ENCODE data around the gene MSH5.

Gene MSH5

DNA sequence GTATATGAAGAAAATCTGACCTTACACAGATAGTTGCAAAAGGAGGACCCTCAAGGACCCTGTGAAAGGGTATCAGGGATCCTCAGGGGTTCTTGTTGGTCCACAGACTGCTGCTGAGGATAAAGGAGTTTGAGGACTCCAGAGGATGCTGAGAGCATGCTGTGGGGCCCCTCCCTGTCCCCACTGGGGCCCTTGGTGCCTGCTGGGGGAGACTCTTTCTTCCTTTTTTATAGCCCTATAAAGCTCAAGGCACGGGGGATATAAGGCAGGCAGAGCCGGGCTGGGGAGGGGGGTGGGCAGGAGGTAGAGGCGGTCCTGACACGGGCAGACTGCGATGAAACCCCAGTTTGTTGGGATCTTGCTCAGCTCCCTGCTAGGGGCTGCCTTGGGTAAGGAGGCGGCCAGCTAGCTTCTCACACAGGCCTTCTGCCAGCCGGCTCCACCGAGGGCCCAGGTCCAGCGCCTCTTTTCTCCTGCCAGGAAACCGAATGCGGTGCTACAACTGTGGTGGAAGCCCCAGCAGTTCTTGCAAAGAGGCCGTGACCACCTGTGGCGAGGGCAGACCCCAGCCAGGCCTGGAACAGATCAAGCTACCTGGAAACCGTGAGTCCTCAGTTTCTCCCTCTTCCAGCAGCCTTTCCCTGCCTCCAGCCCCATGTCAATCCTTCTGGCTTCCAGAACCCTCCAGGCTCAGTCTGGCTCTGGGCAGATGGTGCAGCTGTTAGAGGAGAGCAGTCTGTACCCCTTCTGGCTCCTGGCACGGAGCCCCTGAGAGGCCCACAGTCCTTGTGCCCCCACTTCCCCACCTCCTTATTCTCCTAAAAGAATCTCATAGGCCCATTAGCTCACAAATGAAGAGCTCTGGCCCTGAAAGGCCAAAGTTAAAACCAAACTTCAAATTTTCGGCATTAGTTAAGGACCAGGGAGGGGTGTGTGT is 24.5 kb upstream of the MSH5 start, which contains the start of gene LY6G6D:
Gene LY6G6D (plus strand): TSS at position 327 of the 937 bp plus-strand sequence. CDS start 8 bp downstream, at position 335.
- TF ChIP-seq, protein P1, sequence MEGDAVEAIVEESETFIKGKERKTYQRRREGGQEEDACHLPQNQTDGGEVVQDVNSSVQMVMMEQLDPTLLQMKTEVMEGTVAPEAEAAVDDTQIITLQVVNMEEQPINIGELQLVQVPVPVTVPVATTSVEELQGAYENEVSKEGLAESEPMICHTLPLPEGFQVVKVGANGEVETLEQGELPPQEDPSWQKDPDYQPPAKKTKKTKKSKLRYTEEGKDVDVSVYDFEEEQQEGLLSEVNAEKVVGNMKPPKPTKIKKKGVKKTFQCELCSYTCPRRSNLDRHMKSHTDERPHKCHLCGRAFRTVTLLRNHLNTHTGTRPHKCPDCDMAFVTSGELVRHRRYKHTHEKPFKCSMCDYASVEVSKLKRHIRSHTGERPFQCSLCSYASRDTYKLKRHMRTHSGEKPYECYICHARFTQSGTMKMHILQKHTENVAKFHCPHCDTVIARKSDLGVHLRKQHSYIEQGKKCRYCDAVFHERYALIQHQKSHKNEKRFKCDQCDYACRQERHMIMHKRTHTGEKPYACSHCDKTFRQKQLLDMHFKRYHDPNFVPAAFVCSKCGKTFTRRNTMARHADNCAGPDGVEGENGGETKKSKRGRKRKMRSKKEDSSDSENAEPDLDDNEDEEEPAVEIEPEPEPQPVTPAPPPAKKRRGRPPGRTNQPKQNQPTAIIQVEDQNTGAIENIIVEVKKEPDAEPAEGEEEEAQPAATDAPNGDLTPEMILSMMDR (IDR thresholded peaks at IDR 0.05; ENCODE audit: low read depth, low read length), result no peak
- DNase-seq, result no peak
- H3K36me3 ChIP-seq, result no peaks in the 10 kb centered on the region
- no peak within 1 kb of the TSS for H3K4me3 ChIP-seq (ENCODE audit: low read depth, low read length)
- H3K4me1 ChIP-seq, result no peaks in the 10 kb centered on the region
- no peaks in the 10 kb centered on the region for H3K9me3 ChIP-seq
- H3K27me3 ChIP-seq, result no peaks in the 10 kb centered on the region

DNA sequence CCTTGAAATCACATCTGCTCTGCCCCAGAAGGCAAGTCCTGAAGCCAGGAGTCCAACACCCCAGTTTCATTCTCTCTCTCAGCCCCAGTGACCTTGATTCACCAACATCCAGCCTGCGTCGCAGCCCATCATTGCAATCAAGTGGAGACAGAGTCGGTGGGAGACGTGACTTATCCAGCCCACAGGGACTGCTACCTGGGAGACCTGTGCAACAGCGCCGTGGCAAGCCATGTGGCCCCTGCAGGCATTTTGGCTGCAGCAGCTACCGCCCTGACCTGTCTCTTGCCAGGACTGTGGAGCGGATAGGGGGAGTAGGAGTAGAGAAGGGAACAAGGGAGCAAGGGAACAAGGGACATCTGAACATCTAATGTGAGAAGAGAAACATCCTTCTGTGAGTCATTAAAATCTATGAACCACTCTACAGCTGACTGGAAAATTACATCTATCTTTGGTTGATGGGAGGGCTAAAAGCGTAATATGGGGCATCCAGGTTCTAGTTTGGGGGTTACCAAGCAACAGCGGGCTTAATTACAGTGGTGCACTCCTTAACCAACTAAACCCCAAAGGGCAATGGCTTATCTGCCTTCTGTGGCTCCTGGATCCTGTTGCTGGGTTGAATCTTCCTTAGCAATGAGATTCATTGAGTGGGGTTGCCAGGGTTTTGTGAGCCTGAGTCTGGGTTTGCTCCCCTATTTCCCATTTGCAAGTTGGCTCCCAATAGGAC is 22.1 kb upstream of the MSH5 start:
- H3K27me3 ChIP-seq, result no peaks in the 10 kb centered on the region
- no peaks in the 10 kb centered on the region for H3K9me3 ChIP-seq
- TF ChIP-seq, protein P1 (IDR thresholded peaks at IDR 0.05; ENCODE audit: low read depth, low read length), result no peak
- no peak overlapping the region for H3K4me3 ChIP-seq (ENCODE audit: low read depth, low read length)
- no peak for DNase-seq
- H3K4me1 ChIP-seq, result no peaks in the 10 kb centered on the region
- no peaks in the 10 kb centered on the region for H3K36me3 ChIP-seq

DNA sequence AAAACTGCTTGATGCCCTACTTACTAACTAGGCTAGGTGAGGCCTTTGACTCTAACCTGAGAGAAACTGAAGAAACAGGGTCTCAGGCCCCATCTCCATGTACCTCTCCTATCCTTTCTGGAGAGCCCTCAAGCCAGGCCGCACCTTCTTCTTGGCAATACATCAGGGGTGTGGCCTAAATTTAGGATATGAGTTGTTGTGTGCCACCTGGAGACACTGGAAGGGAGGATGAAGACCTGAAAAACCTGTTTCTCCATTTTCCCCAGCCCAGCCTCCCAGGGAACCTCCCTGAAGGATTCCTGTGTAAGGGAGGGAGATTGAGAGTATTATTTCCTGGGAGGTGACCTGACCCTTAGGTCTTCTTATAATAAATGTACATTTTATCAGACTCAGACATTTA is 21.5 kb upstream of the MSH5 start:
- Histone ChIP-seq H3K4me3 (ENCODE audit: low read depth, low read length) (no peak overlapping the region), H3K36me3 (no peaks in the 10 kb centered on the region), H3K4me1 (no peaks in the 10 kb centered on the region; the same call in 1 of the 2 replicates), H3K9me3 (no peaks in the 10 kb centered on the region), H3K27me3 (no peaks in the 10 kb centered on the region)
- no peak for DNase-seq
- TF ChIP-seq, protein P1 (IDR thresholded peaks at IDR 0.05; ENCODE audit: low read depth, low read length), result no peak

DNA sequence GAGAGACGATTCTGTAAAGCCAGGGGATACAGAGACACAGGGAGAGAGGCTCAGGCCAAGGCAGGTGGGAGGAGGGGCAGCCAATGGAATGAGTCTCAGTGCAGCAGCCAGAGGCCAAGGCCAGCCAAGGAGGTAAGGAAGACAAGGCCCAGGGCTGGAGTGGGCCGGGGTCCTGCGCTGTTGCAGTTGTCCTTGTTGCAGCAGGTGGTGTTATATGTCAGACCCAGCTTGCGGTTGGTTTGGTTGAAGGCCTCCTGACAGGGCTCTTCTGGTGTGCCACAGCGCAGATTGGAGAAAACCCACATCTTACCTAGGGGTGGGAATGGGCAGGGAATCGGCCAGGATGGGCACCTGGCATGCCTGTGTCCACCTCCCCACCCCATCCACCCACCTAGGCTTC is 20.8 kb upstream of the MSH5 start:
- no peaks in the 10 kb centered on the region for H3K27me3 ChIP-seq
- H3K36me3 ChIP-seq, result no peaks in the 10 kb centered on the region
- no peaks in the 10 kb centered on the region; the same call in 1 of the 2 replicates for H3K4me1 ChIP-seq
- DNase-seq, result no peak
- H3K9me3 ChIP-seq, result no peaks in the 10 kb centered on the region
- TF ChIP-seq, protein P1 (IDR thresholded peaks at IDR 0.05; ENCODE audit: low read depth, low read length), result no peak
- H3K4me3 ChIP-seq (ENCODE audit: low read depth, low read length), result no peak overlapping the region

DNA sequence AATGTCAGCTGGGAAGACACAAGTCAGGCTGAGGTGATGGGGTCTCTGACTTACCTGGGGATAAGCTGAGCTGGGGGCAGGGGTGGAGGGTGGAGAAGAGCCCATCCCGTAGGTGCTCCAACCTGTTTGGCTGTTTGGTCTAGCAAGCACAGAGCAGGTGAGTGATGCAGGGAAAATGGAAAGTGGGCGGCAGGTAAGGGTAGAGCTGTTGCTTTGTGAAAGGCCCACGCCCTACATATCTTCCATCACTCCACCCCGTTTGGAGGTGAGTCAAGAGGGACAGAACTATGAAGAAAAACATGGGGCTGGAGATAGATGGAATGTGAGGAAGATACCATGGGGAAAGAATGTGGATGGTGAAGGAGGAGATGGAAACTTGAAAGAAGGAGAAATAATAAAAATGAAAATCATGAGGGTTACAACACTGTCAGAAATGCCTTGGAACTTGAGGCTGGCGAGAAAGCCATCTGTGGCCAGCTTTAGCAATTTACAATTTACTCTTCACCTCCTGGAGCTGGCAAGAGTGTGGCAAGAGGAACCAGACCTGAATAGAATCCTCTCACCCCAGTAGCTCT is 19.5 kb upstream of the MSH5 start:
- no peaks in the 10 kb centered on the region for H3K27me3 ChIP-seq
- no peak for DNase-seq
- TF ChIP-seq, protein P1 (IDR thresholded peaks at IDR 0.05; ENCODE audit: low read depth, low read length), result no peak
- H3K4me3 ChIP-seq (ENCODE audit: low read depth, low read length), result no peak overlapping the region
- no peaks in the 10 kb centered on the region; the same call in 1 of the 2 replicates for H3K4me1 ChIP-seq
- H3K9me3 ChIP-seq, result no peaks in the 10 kb centered on the region
- no peaks in the 10 kb centered on the region for H3K36me3 ChIP-seq

All from BE2C (cell line).